ENCODE measurements around the gene KCNA10.

Gene KCNA10

GRCh38 chr1:110519125-110519810 lies at the start of gene KCNA10:
KCNA10 (minus strand) TSS chr1:110519175; CDS start chr1:110518787, 388 bp downstream.
- no peak for DNase-seq

- DNase-seq = no peak
Measured at GRCh38 chr1:110566836-110567235, 47.9 kb upstream of the KCNA10 start.

GRCh38 chr1:110565565-110565964 lies 46.6 kb upstream of the KCNA10 start:
- no peak for DNase-seq

DNA sequence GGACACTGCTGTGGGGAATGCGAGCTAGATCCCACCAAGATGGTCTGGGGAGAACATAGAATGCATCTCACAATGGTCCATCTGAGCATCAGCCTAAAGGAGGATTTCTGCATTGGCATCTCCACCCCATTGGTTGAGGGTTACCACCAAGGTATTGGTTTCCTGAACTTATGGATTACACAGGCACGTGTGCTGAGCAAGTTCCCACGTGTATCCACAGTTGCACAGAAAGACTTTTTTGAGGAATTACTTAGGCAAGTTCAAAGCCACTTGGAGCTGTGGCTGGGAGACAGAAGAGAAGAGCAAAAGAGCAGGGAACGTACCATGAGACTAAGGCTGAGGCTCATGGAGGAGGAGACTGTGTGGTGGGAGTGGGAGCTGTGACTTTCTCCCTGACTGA lies 44.1 kb upstream of the KCNA10 start:
- DNase-seq = no peak

DNA sequence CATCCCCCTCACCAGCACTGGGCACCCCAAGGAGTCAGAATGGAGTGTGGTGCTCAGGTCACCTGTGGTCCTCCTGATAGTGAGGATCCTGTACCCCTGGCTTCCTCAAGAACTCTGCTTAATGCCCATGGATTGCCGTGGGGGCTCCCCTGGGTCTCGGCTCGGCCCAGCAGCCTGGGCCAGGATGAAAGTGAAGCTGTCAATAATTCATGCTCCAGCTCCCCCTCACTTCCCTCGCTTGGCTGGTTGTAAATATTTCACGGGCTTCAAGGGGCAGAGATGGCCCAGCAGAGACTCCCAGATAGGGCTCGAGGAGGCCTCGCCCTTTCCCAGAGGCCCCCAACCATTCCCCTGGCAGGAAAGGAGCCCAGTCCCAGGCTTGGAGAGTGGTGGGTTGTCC lies 42.6 kb upstream of the KCNA10 start:
- DNase-seq = no peak

GRCh38 chr1:110559157-110559556 lies 40.2 kb upstream of the KCNA10 start:
- no peak for DNase-seq

- DNase-seq = no peak
Measured at GRCh38 chr1:110557481-110557880, 38.5 kb upstream of the KCNA10 start.

DNA sequence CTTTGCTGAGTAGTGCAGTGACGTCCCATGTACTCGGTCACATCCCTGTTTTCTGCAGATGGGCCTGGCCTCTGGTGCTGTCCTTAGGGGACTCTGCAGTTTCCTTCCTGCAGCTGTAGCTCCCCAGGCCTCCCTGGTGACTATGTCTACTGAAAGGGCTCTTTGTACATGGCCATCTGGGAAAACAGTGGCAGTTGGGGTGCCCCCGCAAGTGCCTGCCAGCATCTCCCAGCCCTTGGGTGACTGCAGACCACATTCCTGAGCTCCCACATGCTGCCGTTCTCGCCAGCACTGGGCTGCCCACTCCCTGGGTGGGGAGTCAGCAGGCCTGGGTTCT lies 37.5 kb upstream of the KCNA10 start:
- DNase-seq = no peak

DNA sequence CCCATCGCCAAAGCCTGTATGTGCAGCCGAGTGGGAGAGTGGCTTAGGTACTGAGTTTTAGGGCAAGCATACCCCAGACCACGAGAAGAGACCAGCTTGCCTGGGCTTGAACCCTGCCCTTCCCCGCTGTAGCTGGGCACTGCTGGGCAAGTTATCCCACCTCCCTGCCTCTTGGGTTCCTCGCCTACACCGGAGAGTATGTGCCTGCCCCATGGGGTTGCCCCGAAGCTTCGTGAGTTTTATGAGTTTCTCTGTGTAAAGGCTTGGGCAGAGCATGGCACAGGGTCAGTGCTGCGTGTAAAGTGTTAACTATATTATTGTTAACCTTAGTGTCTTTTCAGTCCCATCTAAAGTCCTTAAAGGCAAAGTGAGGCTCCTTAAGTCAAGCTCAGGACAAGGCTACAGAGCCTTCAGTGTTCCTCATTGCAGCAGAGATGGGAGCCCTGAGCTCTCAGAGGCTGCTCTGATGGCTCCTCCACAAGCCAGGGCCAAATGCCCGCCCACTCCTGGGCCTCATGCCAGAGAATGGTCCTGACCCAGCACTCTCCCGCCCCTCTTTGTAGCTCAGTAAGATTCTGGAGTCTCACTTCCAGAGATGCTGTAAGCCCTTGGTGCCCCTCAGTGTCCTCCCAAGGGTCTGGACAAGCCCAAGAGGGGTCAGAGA lies 37.0 kb upstream of the KCNA10 start:
- no peak for DNase-seq

DNA sequence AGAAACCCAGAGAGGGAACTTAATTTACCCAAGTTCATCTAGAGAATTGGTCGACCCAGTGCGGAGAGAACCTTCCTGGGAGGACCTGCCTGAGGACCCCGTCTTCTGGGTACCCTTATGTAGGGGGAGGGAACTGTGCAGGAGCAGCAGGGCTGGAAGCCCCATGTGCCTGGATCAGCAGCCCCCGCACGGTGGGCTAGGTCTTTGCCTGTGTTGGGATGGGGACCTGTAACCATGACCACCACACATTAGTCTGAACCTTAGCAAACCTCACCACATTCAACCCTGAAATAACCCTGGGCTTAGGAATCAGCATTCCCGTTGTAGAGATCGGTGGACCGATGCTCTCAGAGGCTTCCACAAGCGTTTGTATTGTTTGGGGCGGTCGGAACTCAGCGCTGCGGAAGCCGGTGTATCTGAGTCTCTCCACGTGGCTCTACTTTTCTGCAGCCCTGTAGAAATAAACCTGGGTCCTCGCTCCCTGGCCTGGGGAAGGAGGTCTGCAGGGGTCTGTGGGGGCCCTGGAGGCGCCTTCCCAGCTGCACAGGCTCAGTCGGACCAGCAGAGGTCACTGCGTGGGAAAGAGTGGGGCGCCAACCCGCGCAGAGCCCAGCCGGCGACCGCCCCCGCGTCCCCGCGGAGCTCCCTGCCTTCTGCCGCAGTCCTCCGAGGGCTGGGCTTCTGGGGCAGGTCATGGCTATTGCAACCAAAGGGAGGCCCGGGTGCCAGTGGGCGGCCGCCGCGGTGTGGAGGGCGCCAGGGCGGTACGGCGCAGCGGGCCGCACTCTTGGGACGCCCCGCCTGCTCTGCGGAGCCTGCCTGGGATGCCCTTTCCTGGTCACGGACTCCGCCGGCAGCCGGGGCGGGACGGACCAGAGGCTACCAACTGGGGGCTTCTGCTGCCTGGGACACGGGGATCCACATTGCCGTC lies 36.2 kb upstream of the KCNA10 start:
- peak; percentile 70 for DNase-seq

DNA sequence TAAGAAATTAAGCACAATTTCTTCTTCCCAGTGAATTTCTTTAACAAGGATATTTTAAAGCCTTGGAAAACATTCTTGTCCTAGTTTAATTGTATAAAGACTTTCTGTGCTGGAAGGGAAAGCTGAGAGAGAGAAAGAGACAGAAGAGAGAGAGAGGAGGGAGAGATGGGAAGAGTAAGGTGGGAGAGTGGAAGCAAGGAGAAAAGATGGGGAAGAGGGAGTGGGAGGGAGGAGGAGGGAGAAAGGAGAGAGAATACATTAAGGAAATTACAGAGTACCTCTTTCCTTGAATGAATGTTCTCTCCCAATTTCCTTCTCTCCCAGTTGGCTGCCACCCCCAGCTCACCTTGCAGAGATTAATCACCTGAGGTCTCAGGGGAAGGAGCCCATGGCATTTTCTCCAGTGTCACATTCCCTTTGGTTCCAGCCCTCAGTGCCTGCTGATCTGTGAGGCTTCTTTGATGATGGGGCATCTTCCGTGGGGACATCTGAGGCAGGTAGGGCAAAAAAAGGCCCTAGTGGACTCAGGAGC lies 32.4 kb upstream of the KCNA10 start:
- no peak for DNase-seq

DNA sequence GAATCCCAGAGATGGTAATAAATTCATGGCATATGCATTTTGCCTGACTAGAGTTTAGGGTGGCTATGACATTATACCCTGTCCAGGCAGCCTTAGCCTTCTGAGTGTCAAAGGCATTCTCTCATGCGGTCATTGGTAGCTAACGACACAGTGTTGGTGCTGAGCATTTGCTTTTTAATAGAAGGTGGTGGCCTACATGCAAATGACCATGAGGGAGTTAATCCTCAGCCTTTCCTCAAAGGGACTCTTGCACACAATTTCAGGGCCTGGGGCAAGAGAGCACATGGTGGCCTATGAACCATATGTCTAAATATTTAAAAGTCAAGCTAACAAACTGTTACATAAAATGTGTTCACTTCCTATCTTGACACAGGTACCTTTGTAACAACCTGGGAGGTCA lies 30.9 kb upstream of the KCNA10 start:
- no peak for DNase-seq

DNA sequence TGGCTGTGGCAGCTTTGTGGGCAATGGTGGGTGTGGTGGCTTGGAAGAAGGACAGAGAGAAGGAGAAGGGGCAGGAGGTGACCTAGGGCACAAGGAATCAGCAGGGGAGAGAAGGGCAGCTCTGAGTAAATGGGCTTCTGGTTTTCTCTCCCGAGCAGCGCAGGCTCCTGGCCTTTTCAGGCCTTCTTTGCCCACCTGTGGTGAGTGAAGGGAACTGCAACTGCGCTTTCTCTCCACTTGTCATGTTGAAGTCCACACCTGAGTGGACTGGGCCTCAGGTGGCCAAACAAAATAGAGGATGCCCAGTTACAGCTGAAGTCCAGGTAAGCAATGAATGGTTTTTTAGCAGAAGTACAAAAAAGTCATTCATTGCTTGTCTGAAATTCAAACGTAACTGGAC lies 29.4 kb upstream of the KCNA10 start:
- DNase-seq = no peak

GRCh38 chr1:110547017-110547416 lies 28.0 kb upstream of the KCNA10 start:
- DNase-seq = no peak

DNA sequence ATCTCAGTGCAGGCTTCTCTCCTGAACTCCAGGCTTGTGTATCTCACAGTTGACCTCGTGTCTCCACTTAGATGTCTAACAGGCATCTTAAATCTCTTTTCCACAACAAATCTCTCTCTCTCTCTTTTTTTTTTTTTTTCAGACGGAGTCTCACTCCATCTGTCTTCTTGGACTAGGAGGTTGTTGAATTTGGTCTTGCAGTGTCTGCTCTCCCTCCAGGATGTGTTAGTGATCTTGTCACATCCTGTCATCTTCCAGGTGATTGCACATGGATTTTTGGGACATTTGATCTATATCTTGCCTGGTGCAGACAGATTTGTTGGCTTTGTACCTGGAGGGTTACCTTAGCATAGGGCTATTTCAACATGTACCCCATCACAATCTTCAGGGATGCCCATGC lies 26.5 kb upstream of the KCNA10 start:
- DNase-seq = no peak

DNA sequence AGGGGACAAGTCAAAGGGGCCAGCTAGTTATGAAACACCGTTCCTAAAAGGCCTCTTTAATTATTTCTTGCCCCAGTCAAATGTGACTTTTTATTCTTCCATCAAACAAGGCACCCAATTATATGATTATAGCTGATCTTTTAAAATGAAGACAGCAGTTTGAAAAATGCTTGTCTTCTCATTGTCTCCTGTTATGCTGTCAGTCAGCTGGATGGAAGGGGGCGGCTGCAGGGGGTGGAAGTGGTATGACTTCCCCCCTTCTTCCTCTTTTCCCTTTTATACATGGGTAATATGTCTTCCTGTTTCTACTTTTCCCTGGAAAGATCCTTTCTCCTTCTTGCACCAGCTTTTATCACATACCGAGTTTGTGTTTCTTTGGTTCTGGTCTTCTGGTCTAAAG lies 25.8 kb upstream of the KCNA10 start:
- DNase-seq = no peak

DNA sequence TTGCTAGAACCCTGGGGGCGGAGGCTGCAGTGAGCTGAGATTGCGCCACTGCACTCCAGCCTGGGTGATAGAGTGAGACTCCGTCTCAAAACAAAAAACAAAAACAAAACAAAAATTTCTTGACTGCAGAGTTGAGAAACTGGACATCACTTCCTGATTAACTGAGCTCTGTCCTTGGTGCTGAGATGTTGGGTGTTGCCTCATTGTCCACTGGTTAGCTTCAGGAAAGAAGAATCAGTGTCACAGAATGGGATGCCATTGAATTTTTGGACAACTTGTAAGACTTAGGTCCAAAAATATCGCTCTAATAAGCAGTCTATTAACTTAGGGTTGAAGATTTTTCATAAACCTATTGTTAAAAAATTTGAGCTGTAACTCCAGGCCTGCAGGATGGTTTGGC lies 23.8 kb upstream of the KCNA10 start:
- DNase-seq = no peak

- DNase-seq = no peak
Measured at GRCh38 chr1:110541906-110542395, 23.0 kb upstream of the KCNA10 start.

GRCh38 chr1:110540891-110541685 lies 22.1 kb upstream of the KCNA10 start:
- DNase-seq = no peak

DNA sequence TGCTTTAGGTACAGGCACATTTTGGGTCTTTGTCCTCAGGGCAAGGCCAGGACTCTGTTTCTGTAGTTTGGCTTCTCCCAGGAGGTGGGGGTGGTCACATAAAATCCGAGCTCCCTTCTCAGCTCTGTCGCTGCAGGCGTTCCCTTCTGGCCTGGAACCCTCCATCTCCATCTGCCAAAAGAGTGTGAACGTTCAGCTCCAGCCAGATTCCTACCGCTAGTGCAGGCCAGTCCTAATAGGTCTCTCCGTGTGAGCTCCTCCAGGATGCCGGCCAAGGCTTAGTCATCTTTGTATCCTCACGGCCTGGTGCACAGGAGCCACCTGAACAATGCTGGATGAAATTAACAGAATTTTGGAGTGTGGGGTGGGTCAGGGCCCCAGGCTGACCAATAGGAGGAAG lies 19.9 kb upstream of the KCNA10 start:
- DNase-seq = no peak

- DNase-seq = no peak
Measured at GRCh38 chr1:110538075-110538474, 19.1 kb upstream of the KCNA10 start.

DNA sequence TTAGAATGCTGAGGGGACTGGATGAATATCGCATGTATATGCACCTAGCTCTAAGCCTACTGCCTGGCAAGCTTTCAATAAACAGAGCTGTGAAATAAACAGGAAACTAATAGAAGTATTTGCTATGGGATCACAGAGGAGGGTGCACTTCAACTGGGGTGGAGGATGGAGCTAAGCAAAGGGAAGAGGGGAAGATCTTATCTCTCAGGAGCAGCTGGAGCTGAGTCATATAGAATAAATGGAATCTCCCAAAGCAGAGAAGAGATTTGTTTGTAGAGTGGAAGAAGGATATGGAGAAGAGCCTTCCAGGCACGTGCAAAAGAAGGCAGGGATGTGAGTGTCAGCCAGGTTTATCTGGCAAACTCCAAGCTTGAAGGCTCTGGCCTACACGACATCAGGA lies 17.0 kb upstream of the KCNA10 start:
- no peak for DNase-seq

GRCh38 chr1:110533230-110533629 lies 14.3 kb upstream of the KCNA10 start:
- DNase-seq = no peak

All from CD4-positive, alpha-beta T cell treated with Interleukin-6 for 4 hours (primary cell).